ENCODE results near the gene XYLT1. TPM values are rescaled to one million over a fixed set of nuclear protein-coding genes. Genes with fewer than 3 reads are reported as not detected.

XYLT1 gene
- polyA plus RNA-seq, 1 donor (not counting 4 experiments of a cell fraction or from before 2014, with no cell fraction given), result 4.4 TPM

- dilution Hi-C loops (cut with MboI; ENCODE audit: extremely low pct_ligation_motif_present, low sequenced_read_pairs), result no loop called here
- FAIRE-seq (no peak), DNase-seq (ENCODE audit: low read depth, low spot score) (no peak)
- Histone ChIP-seq H3K9ac (ENCODE audit: control insufficient read depth, extremely low read depth, insufficient read depth, low read length) (no peak overlapping the region), H3K9me3 (ENCODE audit: control insufficient read depth, low read depth, low read length) (no peaks in the 10 kb centered on the region), H3K4me2 (ENCODE audit: control insufficient read depth, extremely low read depth, insufficient read depth, low read depth, low read length) (no peak overlapping the region), H3K79me2 (ENCODE audit: control insufficient read depth, insufficient read depth, low read length) (no peaks in the 10 kb centered on the region), H4K20me1 (ENCODE audit: control insufficient read depth, extremely low read depth, insufficient read depth, low read length) (no peaks in the 10 kb centered on the region), H3K4me3 (ENCODE audit: control insufficient read depth in 2 of 3, extremely low read depth in 1 of 3, insufficient read depth in 2 of 3, low read depth in 1 of 3, low read length in 3 of 3) (no peak overlapping the region), H3K9me1 (ENCODE audit: control insufficient read depth, extremely low read depth, insufficient read depth, low read length) (no peaks in the 10 kb centered on the region), H2AFZ (ENCODE audit: control insufficient read depth, low read length) (no peak overlapping the region), H3K36me3 (ENCODE audit: control insufficient read depth in 2 of 2, extremely low read depth in 1 of 2, insufficient read depth in 2 of 2, low read length in 2 of 2) (no peaks in the 10 kb centered on the region), H3K27ac (ENCODE audit: control insufficient read depth, insufficient read depth, low read length) (no peak overlapping the region), H3K4me1 (ENCODE audit: control insufficient read depth, extremely low read depth, insufficient read depth, low read length) (peaks cover 12% of the 10 kb centered on the region), H3K27me3 (ENCODE audit: control insufficient read depth, extremely low read depth, insufficient read depth, low read length) (no peaks in the 10 kb centered on the region)
- no peak for TF ChIP-seq EZH2 (IDR thresholded peaks at IDR 0.05; ENCODE audit: low read length)
- no peak for TF ChIP-seq CTCF (optimal IDR thresholded peaks at IDR 0.05 in 1 of 3, IDR thresholded peaks at IDR 0.05 in 1 of 3, conservative IDR thresholded peaks at IDR 0.05 in 1 of 3; ENCODE audit: extremely low read depth in 1 of 3, insufficient read depth in 2 of 3, low read length in 3 of 3)
Observed at GRCh38 chr16:17171250-17172143, 299.3 kb downstream of the XYLT1 start.

DNA sequence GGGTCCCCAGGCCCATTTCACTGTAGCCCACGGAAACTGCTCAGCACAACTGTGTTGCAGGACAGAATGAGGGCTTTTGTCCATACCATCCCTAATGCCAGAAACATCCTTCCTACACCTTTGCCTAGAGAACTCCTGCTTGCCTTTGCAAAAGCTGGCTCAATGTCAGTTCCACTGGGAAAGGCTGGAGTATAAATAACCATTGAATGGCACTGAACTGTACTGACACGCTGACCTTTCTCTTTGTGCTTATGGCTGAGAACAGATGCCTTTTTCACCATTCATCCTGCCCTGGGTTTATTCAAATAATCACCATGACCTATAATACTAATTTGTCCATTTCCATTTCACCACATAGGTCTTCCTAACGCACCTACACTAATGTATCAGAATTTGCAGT is 300.3 kb downstream of the XYLT1 start:
- Histone ChIP-seq H3K27ac (ENCODE audit: control insufficient read depth, insufficient read depth, low read length) (no peak overlapping the region), H3K4me3 (ENCODE audit: control insufficient read depth in 2 of 3, extremely low read depth in 1 of 3, insufficient read depth in 2 of 3, low read depth in 1 of 3, low read length in 3 of 3) (no peak overlapping the region), H3K4me2 (ENCODE audit: control insufficient read depth, extremely low read depth, insufficient read depth, low read depth, low read length) (no peak overlapping the region), H3K27me3 (ENCODE audit: control insufficient read depth, extremely low read depth, insufficient read depth, low read length) (no peaks in the 10 kb centered on the region), H3K36me3 (ENCODE audit: control insufficient read depth in 2 of 2, extremely low read depth in 1 of 2, insufficient read depth in 2 of 2, low read length in 2 of 2) (no peaks in the 10 kb centered on the region), H3K4me1 (ENCODE audit: control insufficient read depth, extremely low read depth, insufficient read depth, low read length) (peaks cover 12% of the 10 kb centered on the region), H3K9me3 (ENCODE audit: control insufficient read depth, low read depth, low read length) (no peaks in the 10 kb centered on the region), H4K20me1 (ENCODE audit: control insufficient read depth, extremely low read depth, insufficient read depth, low read length) (no peaks in the 10 kb centered on the region), H3K9ac (ENCODE audit: control insufficient read depth, extremely low read depth, insufficient read depth, low read length) (no peak overlapping the region), H2AFZ (ENCODE audit: control insufficient read depth, low read length) (no peak overlapping the region), H3K79me2 (ENCODE audit: control insufficient read depth, insufficient read depth, low read length) (no peaks in the 10 kb centered on the region), H3K9me1 (ENCODE audit: control insufficient read depth, extremely low read depth, insufficient read depth, low read length) (no peaks in the 10 kb centered on the region)
- DNase-seq (ENCODE audit: low read depth, low spot score) (no peak), FAIRE-seq (no peak)
- dilution Hi-C loops (cut with MboI; ENCODE audit: extremely low pct_ligation_motif_present, low sequenced_read_pairs), result no loop called here
- no peak for TF ChIP-seq EZH2 (IDR thresholded peaks at IDR 0.05; ENCODE audit: low read length)
- no peak for TF ChIP-seq CTCF (optimal IDR thresholded peaks at IDR 0.05 in 1 of 3, IDR thresholded peaks at IDR 0.05 in 1 of 3, conservative IDR thresholded peaks at IDR 0.05 in 1 of 3; ENCODE audit: extremely low read depth in 1 of 3, insufficient read depth in 2 of 3, low read length in 3 of 3)
